HT-29 (cell line): ENCODE results near the gene BRIP1. TPM values are rescaled to one million over a fixed set of nuclear protein-coding genes. Genes with fewer than 3 reads are reported as not detected.
"Not testable (repeated sequence)": the region's sequence is repeated elsewhere in the genome, so short reads cannot be mapped to it uniquely, and the experiment has no call there.

Experiments
- DNase-seq: peaks from one replicate; pipeline ENCODE4 v3.0.0-alpha.2; 2015; ENCODE audit warnings: low spot score
- total RNA-seq: library from RNA; depleted of rRNA; stranded (reverse); fragments of >200 nt; shearing (Covaris generic); gene quantifications from 2 replicates; pipeline ENCODE4 v1.2.3, GENCODE V29; 2014

The BRIP1 gene
- total RNA-seq, 1 experiment from 2014 or later: 4.8 TPM

DNA sequence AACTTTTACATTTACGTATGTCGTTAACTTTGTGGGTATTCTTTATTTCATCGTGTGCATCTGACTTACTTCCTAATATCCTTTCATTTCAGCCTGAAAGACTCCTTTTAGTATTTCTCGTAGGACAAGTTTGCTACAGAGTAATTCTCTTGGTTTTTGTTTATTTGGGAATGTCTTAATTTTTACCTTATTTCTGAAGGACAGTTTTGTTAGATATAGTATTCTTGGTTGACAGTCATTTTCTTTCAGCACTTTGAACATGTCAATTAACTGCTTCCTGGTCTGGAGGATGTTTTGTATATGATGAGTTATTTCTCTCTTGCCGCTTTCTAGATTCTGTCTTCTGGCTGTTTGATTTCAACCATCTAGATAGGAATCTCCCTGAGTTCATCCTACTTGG lies 163.1 kb downstream of the BRIP1 start:
- no peak for DNase-seq

DNA sequence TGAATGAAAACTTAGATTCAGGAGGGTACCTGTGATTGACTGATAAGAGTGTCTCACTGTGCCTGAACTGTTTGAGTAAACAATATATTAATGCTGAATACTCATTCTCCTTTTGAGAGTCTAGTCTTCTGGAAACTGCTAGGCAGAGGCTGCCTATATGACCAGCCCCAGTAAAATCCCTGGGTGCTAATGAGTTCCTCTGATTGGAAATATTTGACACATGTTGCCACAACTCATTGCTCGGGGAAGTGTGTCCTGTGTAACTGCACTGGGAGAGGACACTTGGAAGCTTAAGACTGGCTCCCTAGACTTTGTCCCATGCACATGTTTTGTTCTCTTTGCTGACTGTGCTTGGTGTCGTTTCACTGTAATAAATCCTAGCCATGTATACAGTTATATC lies 163.6 kb downstream of the BRIP1 start:
- DNase-seq: no peak

DNA sequence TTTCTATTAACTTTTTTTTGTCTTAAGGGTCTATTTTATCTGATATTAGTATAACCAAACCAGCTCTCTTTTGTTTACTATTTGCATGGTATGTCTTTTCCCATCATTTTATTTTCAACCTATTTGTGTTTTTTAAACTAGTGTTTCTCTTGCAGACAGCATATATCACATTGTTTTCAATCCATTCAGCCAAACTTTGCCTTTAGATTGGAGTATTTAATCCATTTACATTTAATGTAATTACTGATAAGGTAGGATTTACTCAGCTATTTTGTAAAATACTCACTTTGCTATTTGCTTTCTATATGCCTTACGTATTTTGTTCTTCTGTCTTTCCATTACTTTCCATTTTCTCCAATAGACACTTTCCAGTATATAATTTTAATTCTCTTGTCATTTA lies 164.3 kb downstream of the BRIP1 start:
- no peak for DNase-seq

DNA sequence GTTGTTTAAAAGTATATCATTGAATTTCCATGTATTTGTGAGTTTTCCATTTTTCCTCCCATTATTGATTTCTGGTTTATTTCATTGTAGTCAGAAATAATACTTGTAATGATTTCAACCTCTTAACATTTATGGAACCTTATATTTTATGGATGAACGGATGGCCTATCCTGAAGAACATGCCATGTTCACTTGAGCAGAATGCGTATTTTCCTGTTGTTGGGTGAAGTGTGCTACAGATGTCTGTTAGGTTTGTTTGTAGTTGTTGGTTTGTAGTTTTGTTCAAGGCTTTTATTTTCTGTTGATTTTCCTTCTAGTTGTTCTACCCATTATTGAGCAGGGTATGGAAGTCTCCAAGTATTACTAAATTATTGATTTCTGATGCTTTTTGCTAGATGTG lies 165.1 kb downstream of the BRIP1 start:
- no peak for DNase-seq

- DNase-seq: no peak
These were observed 167.5 kb downstream of the BRIP1 start for GRCh38 chr17:61695779-61696337.

DNA sequence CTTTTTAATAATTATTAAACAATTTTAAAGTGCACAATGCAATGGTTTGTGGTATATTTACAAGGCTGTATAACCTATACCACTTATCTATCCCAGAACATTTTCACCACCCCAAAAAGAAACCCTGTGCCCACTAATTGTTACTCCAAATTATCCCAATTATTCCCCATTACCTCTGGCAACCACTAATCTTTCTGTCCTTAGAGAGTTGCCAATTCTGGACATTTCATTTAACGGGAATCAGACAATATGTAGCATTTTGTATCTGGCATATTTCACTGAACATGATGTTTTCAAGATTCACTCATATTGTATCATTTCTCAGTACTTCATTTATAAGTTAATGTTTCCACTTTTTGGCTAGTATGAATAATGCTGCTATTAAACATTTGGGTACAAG lies 169.2 kb downstream of the BRIP1 start:
- DNase-seq: no peak

DNA sequence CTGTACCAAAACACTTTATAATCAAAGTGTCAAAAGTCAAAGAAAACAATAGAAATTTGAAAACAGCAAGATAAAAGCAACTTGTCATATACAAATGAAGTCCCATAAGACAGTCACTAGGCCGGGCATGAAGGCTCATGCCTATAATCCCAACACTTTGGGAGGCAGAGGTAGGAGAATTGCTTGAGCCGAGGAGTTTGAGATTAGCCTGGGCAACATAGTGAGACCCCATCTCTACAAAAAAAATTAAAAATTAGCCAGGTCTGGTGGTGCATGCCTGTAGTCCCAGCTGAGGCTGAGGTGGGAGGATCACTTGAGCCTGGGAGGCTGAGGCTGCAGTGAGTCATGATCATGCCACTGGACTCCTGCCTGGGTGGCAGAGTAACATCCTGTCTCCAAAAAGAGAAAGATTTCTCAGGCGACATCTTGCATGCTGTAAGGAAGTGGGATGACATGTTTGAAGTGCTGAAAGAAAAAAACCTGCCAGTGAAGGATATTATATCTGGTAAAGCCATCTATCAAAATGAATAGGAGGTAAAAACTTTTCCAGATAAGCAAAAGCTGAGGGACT lies 173.6 kb downstream of the BRIP1 start:
- DNase-seq: no peak

GRCh38 chr17:61687769-61688168 lies 175.6 kb downstream of the BRIP1 start:
- DNase-seq: no peak

- DNase-seq: no peak
These were observed 177.2 kb downstream of the BRIP1 start for GRCh38 chr17:61686113-61686512.

- DNase-seq: no peak
These were observed 178.5 kb downstream of the BRIP1 start for GRCh38 chr17:61684818-61685217.

DNA sequence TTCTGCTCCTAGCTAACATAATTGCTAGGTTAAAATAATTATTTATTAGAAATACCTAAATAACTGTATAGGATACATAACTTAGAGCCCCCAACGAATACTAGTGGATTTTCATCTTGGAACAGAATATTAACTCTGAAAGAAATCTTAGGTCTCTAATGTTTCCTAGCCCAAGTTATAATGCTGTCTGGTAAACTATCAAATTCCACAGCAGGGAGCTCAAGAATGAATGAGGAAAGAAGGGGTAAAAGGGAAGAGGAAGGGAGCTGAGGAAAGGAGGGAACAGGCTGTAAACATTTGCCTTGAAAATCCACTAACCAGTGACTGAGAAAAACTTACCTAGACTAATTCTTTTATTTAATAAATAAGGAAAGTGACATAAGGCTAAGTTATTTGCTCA lies 179.2 kb downstream of the BRIP1 start:
- DNase-seq: no peak

- DNase-seq: no peak
These were observed 179.9 kb downstream of the BRIP1 start for GRCh38 chr17:61683466-61683865.

DNA sequence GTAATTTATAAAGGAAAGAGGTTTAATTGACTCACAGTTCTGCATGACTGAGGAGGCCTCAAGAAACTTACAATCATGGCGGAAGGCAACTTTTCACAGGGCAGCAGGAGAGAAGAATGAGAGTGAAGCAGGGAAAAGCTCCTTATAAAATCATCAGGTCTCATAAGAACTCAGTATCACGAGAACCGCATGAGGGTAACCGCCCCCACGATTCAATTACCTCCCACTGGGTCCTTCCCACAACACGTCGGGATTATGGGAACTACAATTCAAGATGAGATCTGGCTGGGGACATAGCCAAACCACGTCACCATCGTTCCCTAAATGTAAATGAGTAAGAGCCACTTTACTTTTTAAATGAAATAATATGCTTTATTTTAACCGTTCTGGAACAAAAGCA lies 182.4 kb downstream of the BRIP1 start:
- DNase-seq: no peak

DNA sequence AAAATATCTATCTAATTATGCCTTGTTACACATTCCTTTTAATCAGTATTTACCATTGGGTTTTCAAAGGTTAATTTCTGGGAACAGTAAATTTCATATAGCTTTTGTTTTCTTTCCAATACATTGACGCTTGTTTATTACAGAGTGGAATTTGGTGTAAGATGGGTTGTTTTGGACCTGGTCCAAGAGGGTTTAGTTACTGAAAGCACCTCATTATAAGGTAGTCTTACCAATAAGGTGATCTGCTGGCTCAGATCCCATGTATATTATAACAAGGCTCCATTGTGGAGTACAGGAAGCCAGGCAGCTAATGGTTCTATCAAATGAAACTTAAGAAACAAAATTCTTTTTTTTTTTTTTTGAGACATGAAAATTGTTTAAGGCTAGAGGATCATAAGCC lies 185.0 kb downstream of the BRIP1 start:
- DNase-seq: no peak

DNA sequence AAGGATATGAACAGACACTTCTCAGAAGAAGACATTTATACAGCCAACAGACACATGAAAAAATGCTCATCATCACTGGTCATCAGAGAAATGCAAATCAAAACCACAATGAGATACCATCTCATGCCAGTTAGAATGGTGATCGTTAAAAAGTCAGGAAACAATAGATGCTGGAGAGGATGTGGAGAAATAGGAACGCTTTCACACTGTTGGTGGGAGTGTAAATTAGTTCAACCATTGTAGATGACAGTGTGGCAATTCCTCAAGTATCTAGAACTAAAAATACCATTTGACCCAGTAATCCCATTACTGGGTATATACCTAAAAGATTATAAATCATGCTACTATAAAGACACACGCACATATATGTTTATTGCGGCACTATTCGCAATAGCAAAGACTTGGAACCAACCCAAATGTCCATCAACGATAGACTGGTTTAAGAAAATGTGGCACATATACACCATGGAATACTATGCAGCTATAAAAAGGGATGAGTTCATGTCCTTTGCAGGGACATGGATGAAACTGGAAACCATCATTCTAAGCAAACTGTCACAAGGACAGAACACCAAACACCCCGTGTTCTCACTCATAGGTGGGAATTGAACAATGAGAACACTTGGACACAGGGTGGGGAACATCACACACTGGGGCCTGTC lies 186.0 kb downstream of the BRIP1 start:
- not testable (repeated sequence) for DNase-seq

DNA sequence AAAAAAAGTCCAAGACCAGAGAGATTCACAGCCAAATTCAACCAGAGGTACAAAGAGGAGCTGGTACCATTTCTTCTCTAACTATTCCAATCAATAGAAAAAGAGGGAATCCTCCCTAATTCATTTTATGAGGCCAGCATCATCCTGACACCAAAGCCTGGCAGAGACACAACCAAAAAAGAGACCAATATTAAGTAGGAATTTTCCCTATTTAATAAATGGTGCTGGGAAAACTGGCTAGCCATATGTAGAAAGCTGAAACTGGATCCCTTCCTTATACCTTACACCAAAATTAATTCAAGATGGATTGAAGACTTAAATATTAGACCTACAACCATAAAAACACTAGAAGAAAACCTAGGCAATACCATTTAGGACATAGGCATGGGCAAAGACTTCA lies 186.8 kb downstream of the BRIP1 start:
- not testable (repeated sequence) for DNase-seq

GRCh38 chr17:61674609-61675008 lies 188.7 kb downstream of the BRIP1 start:
- DNase-seq: not testable (repeated sequence)

GRCh38 chr17:61673019-61673897 lies 190.1 kb downstream of the BRIP1 start:
- not testable (repeated sequence) for DNase-seq

DNA sequence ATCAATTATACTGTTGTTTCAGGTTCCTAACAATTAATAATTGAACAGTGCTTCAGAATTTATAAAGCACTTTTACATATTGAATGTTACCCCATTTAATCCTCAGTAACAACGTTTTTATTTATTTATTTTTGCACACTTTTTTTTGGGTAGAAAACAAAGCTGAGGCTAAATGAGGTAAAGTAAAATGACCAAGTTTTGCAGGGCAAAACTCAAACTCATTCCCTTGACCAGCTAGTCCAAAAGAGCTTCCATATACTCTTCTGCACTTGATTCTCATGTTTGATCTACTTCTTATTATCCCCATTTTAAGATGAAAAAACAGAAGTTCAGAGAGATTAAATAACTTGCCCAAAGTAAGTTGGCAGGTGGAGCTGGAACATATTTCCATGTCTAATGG lies 191.2 kb downstream of the BRIP1 start:
- no peak for DNase-seq

- DNase-seq: no peak
These were observed 192.6 kb downstream of the BRIP1 start for GRCh38 chr17:61670691-61671090.

DNA sequence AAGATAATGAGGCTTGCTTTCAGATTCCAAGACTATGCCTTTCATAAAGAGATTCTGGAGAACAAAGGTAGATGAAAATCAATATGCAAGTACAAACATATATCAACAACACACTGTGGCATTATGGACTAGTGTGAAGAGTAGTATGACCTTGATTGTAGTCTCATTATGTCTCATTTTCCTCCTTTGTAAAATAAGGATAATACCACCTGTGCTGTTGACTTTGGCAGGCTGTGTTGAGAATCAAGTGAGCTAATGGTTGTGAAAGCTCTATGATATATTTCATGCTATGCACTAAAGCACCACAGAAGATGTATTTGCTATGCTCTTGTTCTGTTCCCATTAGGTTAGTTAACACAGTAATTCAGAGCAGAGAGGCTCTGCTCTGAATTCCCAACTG lies 193.8 kb downstream of the BRIP1 start:
- DNase-seq: no peak

DNA sequence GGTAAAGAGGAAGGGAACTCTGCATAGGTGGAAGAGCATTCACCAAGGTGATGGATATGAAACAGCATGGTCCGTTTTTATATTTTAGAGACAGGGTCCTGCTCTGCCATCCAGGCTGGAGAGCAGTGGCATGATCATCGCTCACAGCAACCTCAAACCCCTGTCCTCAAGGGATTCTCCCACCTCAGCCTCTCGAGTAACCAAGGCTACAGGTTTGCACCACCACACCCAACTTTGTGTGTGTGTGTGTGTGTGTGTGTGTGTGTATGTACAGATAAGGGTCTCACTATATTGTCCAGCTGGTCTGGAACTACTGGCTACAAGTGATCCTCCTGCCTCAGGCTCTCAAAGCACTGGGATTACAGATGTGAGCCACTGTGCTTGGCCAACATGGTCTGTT lies 194.8 kb downstream of the BRIP1 start:
- no peak for DNase-seq
